KMS-11 (cell line): ENCODE measurements around the gene NUDT14.

Source experiments
- H2AFZ ChIP-seq: fragments of 200-600 bp; sonication (generic); 2 replicates; pipeline ENCODE4 v1.6.1; 2016; ENCODE audit warnings: antibody characterized with exemption, mixed run types, low read depth
- H3K27ac ChIP-seq: fragments of 200-600 bp; sonication (generic); 2 replicates; pipeline ENCODE4 v1.6.1; 2016; ENCODE audit warnings: mild to moderate bottlenecking, mixed run types
- H3K27me3 ChIP-seq: fragments of 200-600 bp; sonication (generic); 2 replicates; pipeline ENCODE4 v1.6.1; 2017; ENCODE audit warnings: mild to moderate bottlenecking, low read depth, mixed run types, moderate library complexity; ENCODE audit not compliant: insufficient read depth
- H3K36me3 ChIP-seq: fragments of 200-600 bp; sonication (generic); 2 replicates; pipeline ENCODE4 v1.6.1; 2017; ENCODE audit warnings: mild to moderate bottlenecking, mixed run types; ENCODE audit not compliant: insufficient read depth
- H3K4me1 ChIP-seq: fragments of 200-600 bp; sonication (generic); 2 replicates; pipeline ENCODE4 v1.6.1; 2016; ENCODE audit warnings: mild to moderate bottlenecking, low read depth, mixed run types; ENCODE audit not compliant: poor library complexity, severe bottlenecking
- H3K4me2 ChIP-seq: fragments of 200-600 bp; sonication (generic); 2 replicates; pipeline ENCODE4 v1.7.0; 2016; ENCODE audit warnings: mild to moderate bottlenecking, mixed run types
- H3K4me3 ChIP-seq: fragments of 200-600 bp; sonication (generic); IDR thresholded peaks from 2 replicates; pipeline ENCODE4 v1.6.1; 2017; ENCODE audit warnings: low read depth, low read length, mixed read lengths; ENCODE audit not compliant: insufficient read depth
- H3K79me2 ChIP-seq: fragments of 200-600 bp; sonication (generic); 2 replicates; pipeline ENCODE4 v1.6.1; 2016; ENCODE audit warnings: low read depth, mixed run types; ENCODE audit not compliant: insufficient read depth
- H3K9ac ChIP-seq: fragments of 200-600 bp; sonication (generic); 2 replicates; pipeline ENCODE4 v1.6.1; 2016; ENCODE audit warnings: mild to moderate bottlenecking, mixed run types
- H4K20me1 ChIP-seq: fragments of 200-600 bp; sonication (generic); 2 replicates; pipeline ENCODE4 v1.6.1; 2016; ENCODE audit warnings: mild to moderate bottlenecking, mixed run types; ENCODE audit not compliant: insufficient read depth
- CTCF ChIP-seq: fragments of 200-600 bp; sonication (generic); conservative IDR thresholded peaks from 2 replicates; pipeline ENCODE4 v1.6.1; 2017; ENCODE audit warnings: low read depth, mild to moderate bottlenecking, antibody characterized with exemption, low read length, moderate library complexity, mixed read lengths

Gene NUDT14

GRCh38 chr14:105192866-105193731 is 12.0 kb upstream of the NUDT14 start:
- Histone ChIP-seq H3K36me3 (no peaks in the 10 kb centered on the region), H4K20me1 (no peaks in the 10 kb centered on the region), H2AFZ (no peak overlapping the region), H3K9ac (no peak overlapping the region), H3K27me3 (peaks cover 25% of the 10 kb centered on the region), H3K79me2 (no peaks in the 10 kb centered on the region), H3K4me1 (peaks cover 4% of the 10 kb centered on the region), H3K27ac (no peak overlapping the region), H3K4me3 (no peak overlapping the region), H3K4me2 (no peak overlapping the region)
- no peak for TF ChIP-seq CTCF

GRCh38 chr14:105187935-105188524 is 6.9 kb upstream of the NUDT14 start:
- Histone ChIP-seq H3K4me1 (no peaks in the 10 kb centered on the region), H3K27me3 (peaks cover 18% of the 10 kb centered on the region; the same call in 1 of the 2 replicates), H3K9ac (no peak overlapping the region), H3K27ac (no peak overlapping the region), H3K79me2 (no peaks in the 10 kb centered on the region), H4K20me1 (no peaks in the 10 kb centered on the region), H3K4me3 (no peak overlapping the region), H3K36me3 (no peaks in the 10 kb centered on the region), H2AFZ (no peak overlapping the region), H3K4me2 (no peak overlapping the region)
- no peak for TF ChIP-seq CTCF

GRCh38 chr14:105187116-105187515 is 6.0 kb upstream of the NUDT14 start:
- no peaks in the 10 kb centered on the region for H3K36me3 ChIP-seq
- no peak overlapping the region for H2AFZ ChIP-seq
- H3K27me3 ChIP-seq = peaks cover 15% of the 10 kb centered on the region; the same call in 1 of the 2 replicates
- H4K20me1 ChIP-seq = no peaks in the 10 kb centered on the region
- no peaks in the 10 kb centered on the region for H3K79me2 ChIP-seq
- H3K27ac ChIP-seq = no peak overlapping the region
- no peaks in the 10 kb centered on the region for H3K4me1 ChIP-seq
- no peak overlapping the region for H3K4me3 ChIP-seq
- no peak for TF ChIP-seq CTCF
- no peak overlapping the region for H3K9ac ChIP-seq
- H3K4me2 ChIP-seq = no peak overlapping the region

- H3K4me1 ChIP-seq = no peaks in the 10 kb centered on the region
- no peak for TF ChIP-seq CTCF
- H3K79me2 ChIP-seq = no peaks in the 10 kb centered on the region
- no peak overlapping the region for H3K27ac ChIP-seq
- no peak overlapping the region for H3K4me3 ChIP-seq
- no peak overlapping the region for H3K4me2 ChIP-seq
- no peak overlapping the region for H3K9ac ChIP-seq
- H4K20me1 ChIP-seq = no peaks in the 10 kb centered on the region
- H2AFZ ChIP-seq = no peak overlapping the region
- H3K36me3 ChIP-seq = no peaks in the 10 kb centered on the region
- peaks cover 13% of the 10 kb centered on the region; the same call in 1 of the 2 replicates for H3K27me3 ChIP-seq
Observed at GRCh38 chr14:105185973-105186372, 4.9 kb upstream of the NUDT14 start.
